K562 (cell line): ENCODE data around the gene LRFN2. TPM values are rescaled to one million over a fixed set of nuclear protein-coding genes. Genes with fewer than 3 reads are reported as not detected.

Experiments
- ADNP ChIP-seq: fragments of 200-800 bp; sonication (Bioruptor generic); IDR thresholded peaks from 2 replicates; pipeline ENCODE4 v1.6.1; 2016; ENCODE audit warnings: missing genetic modification characterization, missing compliant biosample characterization
- CBX1 ChIP-seq: sonication (generic); IDR thresholded peaks from 2 replicates; pipeline ENCODE4 v1.6.1; 2016; ENCODE audit warnings: antibody characterized with exemption, low read depth, mild to moderate bottlenecking
- CBX3 ChIP-seq, 2 experiments: IDR thresholded peaks; 1 replicate in 1 of 2; 2 replicates in 1 of 2; pipeline ENCODE4 v1.6.1; 2012; ENCODE audit warnings: inconsistent platforms in 2 of 2, low read length in 2 of 2, borderline replicate concordance in 1 of 2, control low read depth in 1 of 2
- CXXC5 ChIP-seq: fragments of 250-450 bp; sonication (Bioruptor Pico); IDR thresholded peaks from 2 replicates; pipeline ENCODE4 v1.8.0; 2022; ENCODE audit warnings: inconsistent platforms, mild to moderate bottlenecking, moderate library complexity
- FOS ChIP-seq: IDR thresholded peaks from 3 replicates; pipeline ENCODE4 v1.6.1; 2011; ENCODE audit not compliant: insufficient read length; ENCODE audit errors: extremely low read depth
- FOXA1 ChIP-seq: fragments of 450-650 bp; IDR thresholded peaks from 2 replicates; pipeline ENCODE4 v1.6.1; 2016; ENCODE audit warnings: mild to moderate bottlenecking, borderline replicate concordance
- FOXO4 ChIP-seq: fragments of 450-650 bp; formaldehyde crosslinking; IDR thresholded peaks from 2 replicates; pipeline ENCODE4 v1.4.0; 2020; ENCODE audit warnings: mild to moderate bottlenecking, moderate library complexity
- MYBL2 ChIP-seq, 2 experiments: fragments of 450-650 bp in 1 of 2; sonication (generic) in 1 of 2; formaldehyde crosslinking in 1 of 2; IDR thresholded peaks; 2 replicates each; pipeline versions ENCODE4 v1.6.1 to v1.8.1; 2017 to 2022; ENCODE audit warnings: borderline replicate concordance in 1 of 2, inconsistent platforms in 1 of 2, low read depth in 1 of 2, mild to moderate bottlenecking in 1 of 2, missing genetic modification reagents in 1 of 2, moderate library complexity in 1 of 2
- RBBP5 ChIP-seq: fragments of 200-600 bp; sonication (generic); IDR thresholded peaks from 2 replicates; pipeline ENCODE4 v1.6.1; 2012; ENCODE audit warnings: borderline replicate concordance, mild to moderate bottlenecking, low read length, control low read depth, inconsistent platforms; ENCODE audit not compliant: insufficient read depth, poor library complexity, severe bottlenecking
- SAFB ChIP-seq: fragments of 200-400 bp; formaldehyde crosslinking; IDR thresholded peaks from 2 replicates; pipeline ENCODE4 v1.6.1; 2017; ENCODE audit warnings: low read depth, low read length, borderline replicate concordance
- SFPQ ChIP-seq: fragments of 200-400 bp; formaldehyde crosslinking; IDR thresholded peaks from 2 replicates; pipeline ENCODE4 v1.6.1; 2017; ENCODE audit warnings: mild to moderate bottlenecking, low read depth, low read length, moderate library complexity
- SIRT6 ChIP-seq: IDR thresholded peaks from one replicate; pipeline ENCODE4 v1.6.1; 2012; ENCODE audit warnings: low read depth, mild to moderate bottlenecking, control low read depth, inconsistent platforms, low read length, moderate library complexity
- ZBTB1 ChIP-seq: sonication (generic); formaldehyde crosslinking; IDR thresholded peaks from 2 replicates; pipeline ENCODE4 v1.8.1; 2023; ENCODE audit warnings: missing genetic modification reagents, low read depth, mild to moderate bottlenecking, borderline replicate concordance
- ZC3H4 ChIP-seq: sonication (generic); formaldehyde crosslinking; IDR thresholded peaks from 2 replicates; pipeline ENCODE4 v1.9.0; 2021; ENCODE audit warnings: missing genetic modification reagents, borderline replicate concordance
- ZFPM2 ChIP-seq: fragments of 250-450 bp; sonication (Bioruptor Pico); IDR thresholded peaks from 2 replicates; pipeline ENCODE4 v1.5.1; 2022; ENCODE audit warnings: mild to moderate bottlenecking
- ZNF197 ChIP-seq: fragments of 200-800 bp; sonication (Bioruptor generic); IDR thresholded peaks from 2 replicates; pipeline ENCODE4 v1.6.1; 2016; ENCODE audit warnings: low read depth, missing genetic modification characterization, missing compliant biosample characterization
- ZNF311 ChIP-seq: fragments of 250-450 bp; sonication (Bioruptor Pico); IDR thresholded peaks from 2 replicates; pipeline ENCODE4 v1.4.0; 2020; ENCODE audit warnings: mild to moderate bottlenecking, moderate library complexity
- ZNF609 ChIP-seq: sonication (generic); formaldehyde crosslinking; IDR thresholded peaks from 2 replicates; pipeline ENCODE4 v1.8.1; 2023; ENCODE audit warnings: missing genetic modification reagents, mild to moderate bottlenecking, borderline replicate concordance
- ZNF780A ChIP-seq: fragments of 250-450 bp; sonication (Bioruptor Pico); IDR thresholded peaks from 2 replicates; pipeline ENCODE4 v1.5.0; 2021; ENCODE audit warnings: mild to moderate bottlenecking
- polyA plus RNA-seq, 8 experiments: library from polyadenylated mRNA; depleted of rRNA in 4 of 8; stranded (reverse) in 5 of 8; unstranded in 3 of 8; fragments of >200 nt; fragmentation: Nextera tagmentation in 2 of 8; fragmentation: Illumina TruSeq in 1 of 8; extraction: Ambion mirVana in 2 of 8; extraction: Trizol in 1 of 8; gene quantifications; 2 replicates each; pipeline versions ENCODE4 v1.2.1 to v1.2.3, GENCODE V29; 2011 to 2014; ENCODE audit warnings: inconsistent platforms in 1 of 8, missing spikeins in 1 of 8
- total RNA-seq, 7 experiments: library from RNA; depleted of rRNA in 6 of 7; stranded (reverse); fragments of >200 nt in 6 of 7; fragmentation: Illumina TruSeq in 2 of 7; extraction: Trizol in 2 of 7; gene quantifications; 2 replicates each; pipeline versions ENCODE4 v1.2.1 to v1.2.3, GENCODE V29; 2011 to 2021; ENCODE audit warnings: low replicate concordance in 1 of 7

Gene LRFN2
- total and polyA plus RNA-seq, 9 of the 15 experiments (the other 6 are each of a cell fraction or from before 2014, with no cell fraction given), result not detected

GRCh38 chr6:40378071-40378724, 209.0 kb downstream of the LRFN2 start (continued):
- peak; percentile 34; the same call in 1 of the 2 replicates for TF ChIP-seq CXXC5
- no peak for TF ChIP-seq ADNP (tag)
- TF ChIP-seq FOXA1, result no peak
- TF ChIP-seq ZNF311 (CRISPR knock-in tag), result no peak
- TF ChIP-seq CBX1, result no peak
- TF ChIP-seq CBX3 (IDR thresholded peaks at IDR 0.05; ENCODE audit: borderline replicate concordance in 1 of 2, low read length in 2 of 2), result no peak
- TF ChIP-seq SFPQ, result no peak
- no peak for TF ChIP-seq RBBP5
- no peak for TF ChIP-seq SAFB
- TF ChIP-seq ZNF609 (CRISPR knock-in tag), result no peak
- no peak for TF ChIP-seq SIRT6
- TF ChIP-seq ZC3H4 (CRISPR knock-in tag), result no peak
- no peak for TF ChIP-seq FOS
- TF ChIP-seq ZBTB1 (CRISPR knock-in tag), result no peak
- peak; percentile 69 for TF ChIP-seq MYBL2 (IDR thresholded peaks at IDR 0.05; ENCODE audit: low read depth)
- TF ChIP-seq MYBL2 (CRISPR knock-in tag; IDR thresholded peaks at IDR 0.05; ENCODE audit: borderline replicate concordance), result no peak
- TF ChIP-seq ZNF197, result 0 out of 2 replicates have a peak, but pooled peaks have one; percentile 50
- no peak for TF ChIP-seq FOXO4 (CRISPR knock-in tag)
- TF ChIP-seq ZNF780A, result no peak
- TF ChIP-seq ZFPM2 (CRISPR knock-in tag), result no peak
